HepG2 (cell line): ENCODE data around the gene C10orf71. TPM values are rescaled to one million over a fixed set of nuclear protein-coding genes. Genes with fewer than 3 reads are reported as not detected.

Source experiments
- ATAC-seq: fragments of 200-7000 bp; cut with Tn5 transposase; 3 replicates; pipeline ENCODE4 v1.9.1; 2020; ENCODE audit warnings: mild to moderate bottlenecking, moderate library complexity
- BruUV-seq: library from RNA; stranded (reverse); fragments of 400-500 nt; replicated peaks from 2 replicates; lab custom pipeline; 2021; lab: Mats Ljungman, UMichigan
- CTCF ChIA-PET: fragments of 300-600 bp; formaldehyde crosslinking; extraction: SDS; loops from one replicate; lab custom pipeline; 2021; ENCODE audit warnings: low total read pairs, inconsistent platforms, low intra/inter-chr PET ratio; lab: Yijun Ruan, JAX
- POLR2A ChIA-PET: fragments of 350-600 bp; sonication (Branson Sonifier 250); formaldehyde crosslinking; loops from one replicate; lab custom pipeline; 2020; ENCODE audit warnings: antibody characterized with exemption, inconsistent platforms; lab: Yijun Ruan, JAX
- DNase-seq: peaks from one replicate; pipeline ENCODE4 v3.0.0-alpha.2; 2015; ENCODE audit warnings: low spot score
- FAIRE-seq: peaks from 3 replicates; lab custom pipeline; 2011; peaks lifted over from hg19 to GRCh38; lab: Jason Lieb, UNC
- H2AFZ ChIP-seq: one replicate; pipeline ENCODE4 v1.6.1; 2011; ENCODE audit warnings: low read length, inconsistent platforms
- H3K27ac ChIP-seq: fragments of 300-600 bp; 3 replicates; pipeline ENCODE4 v1.8.0; 2011; ENCODE audit warnings: mixed run types, mild to moderate bottlenecking, mixed read lengths, low read length, inconsistent platforms; ENCODE audit not compliant: insufficient read depth; ENCODE audit errors: extremely low read length
- H3K27me3 ChIP-seq, 2 experiments: fragments of 200-600 bp in 1 of 2; 2 replicates in 1 of 2; 3 replicates in 1 of 2; pipeline versions ENCODE4 v1.6.0 to v1.8.0; 2011; ENCODE audit warnings: low read length in 2 of 2, mild to moderate bottlenecking in 2 of 2, moderate library complexity in 2 of 2, inconsistent platforms in 1 of 2; ENCODE audit not compliant: insufficient read depth in 2 of 2, control insufficient read depth in 1 of 2
- H3K36me3 ChIP-seq, 2 experiments: fragments of 200-600 bp in 1 of 2; replicated peaks in 1 of 2; 2 replicates in 1 of 2; 3 replicates in 1 of 2; pipeline versions ENCODE4 v1.5.1 to v1.8.0; 2011; ENCODE audit warnings: low read length in 2 of 2, inconsistent platforms in 1 of 2; ENCODE audit not compliant: insufficient read depth in 2 of 2, control insufficient read depth in 1 of 2
- H3K4me1 ChIP-seq: 2 replicates; pipeline ENCODE4 v1.5.1; 2012; ENCODE audit warnings: low read length, inconsistent platforms; ENCODE audit not compliant: insufficient read depth
- H3K4me2 ChIP-seq: 2 replicates; pipeline ENCODE4 v1.6.0; 2011; ENCODE audit warnings: low read depth, low read length, inconsistent platforms
- H3K4me3 ChIP-seq, 3 experiments: fragments of 200-600 bp in 1 of 3; sonication (generic), shearing (Covaris generic) in 1 of 3; replicated peaks in 1 of 3; 2 replicates each; pipeline ENCODE4 v1.5.1; 2011 to 2016; ENCODE audit warnings: low read length in 3 of 3, inconsistent platforms in 2 of 3, low read depth in 2 of 3, mild to moderate bottlenecking in 2 of 3, control low read depth in 1 of 3, mixed read lengths in 1 of 3; ENCODE audit not compliant: insufficient read depth in 1 of 3
- H3K79me2 ChIP-seq: one replicate; pipeline ENCODE4 v1.6.1; 2011; ENCODE audit warnings: low read length, inconsistent platforms; ENCODE audit not compliant: insufficient read depth
- H3K9ac ChIP-seq: 2 replicates; pipeline ENCODE4 v1.6.0; 2011; ENCODE audit warnings: mild to moderate bottlenecking, low read depth, low read length, inconsistent platforms; ENCODE audit not compliant: insufficient read depth
- H3K9me3 ChIP-seq: 2 replicates; pipeline ENCODE4 v1.5.1; 2012; ENCODE audit warnings: mild to moderate bottlenecking, low read length
- H4K20me1 ChIP-seq: 2 replicates; pipeline ENCODE4 v1.6.0; 2011; ENCODE audit warnings: inconsistent platforms, mild to moderate bottlenecking, low read length, moderate library complexity; ENCODE audit not compliant: insufficient read depth
- CBFB ChIP-seq: sonication (generic); formaldehyde crosslinking; IDR thresholded peaks from 2 replicates; pipeline ENCODE4 v1.4.0; 2020; ENCODE audit warnings: missing genetic modification reagents
- CREB1 ChIP-seq, 2 experiments: fragments of 450-650 bp in 1 of 2; IDR thresholded peaks; 2 replicates each; pipeline ENCODE4 v1.6.1; 2016 to 2017; ENCODE audit warnings: control low read depth in 1 of 2, mild to moderate bottlenecking in 1 of 2, missing compliant biosample characterization in 1 of 2, missing genetic modification characterization in 1 of 2
- ONECUT2 ChIP-seq: sonication (generic); formaldehyde crosslinking; IDR thresholded peaks from 2 replicates; pipeline ENCODE4 v1.4.0; 2020; ENCODE audit warnings: missing genetic modification reagents
- POLR2AphosphoS2 ChIP-seq: IDR thresholded peaks from 2 replicates; pipeline ENCODE4 v1.6.1; 2011; ENCODE audit warnings: low read depth, low read length, improper control_type of control experiment
- RBM22 ChIP-seq: fragments of 200-400 bp; formaldehyde crosslinking; optimal IDR thresholded peaks from 2 replicates; pipeline ENCODE3; 2017; ENCODE audit warnings: mild to moderate bottlenecking, low read length, moderate library complexity
- SOX13 ChIP-seq, 3 experiments: fragments of 450-650 bp in 1 of 3; sonication (generic) in 1 of 3; formaldehyde crosslinking in 1 of 3; IDR thresholded peaks in 2 of 3; conservative IDR thresholded peaks in 1 of 3; 2 replicates each; pipeline versions ENCODE4 v1.5.0 to v1.6.1; 2016 to 2020; ENCODE audit warnings: antibody characterized with exemption in 1 of 3, mild to moderate bottlenecking in 1 of 3, missing compliant biosample characterization in 1 of 3, missing genetic modification reagents in 1 of 3, moderate library complexity in 1 of 3
- TAF15 ChIP-seq: fragments of 200-400 bp; formaldehyde crosslinking; IDR thresholded peaks from one replicate; pipeline ENCODE4 v1.6.1; 2018; ENCODE audit warnings: mild to moderate bottlenecking, low read depth, low read length; ENCODE audit not compliant: poor library complexity, severe bottlenecking
- TCF7L2 ChIP-seq: IDR thresholded peaks from 2 replicates; pipeline ENCODE4 v1.6.1; 2011; ENCODE audit warnings: mild to moderate bottlenecking, low read depth, low read length, moderate library complexity
- TGIF2 ChIP-seq: IDR thresholded peaks from 2 replicates; pipeline ENCODE4 v1.6.1; 2016; ENCODE audit warnings: control low read depth, missing compliant biosample characterization
- ZEB1 ChIP-seq: IDR thresholded peaks from 2 replicates; pipeline ENCODE4 v1.6.1; 2012; ENCODE audit warnings: mild to moderate bottlenecking, low read depth, inconsistent platforms; ENCODE audit not compliant: insufficient replicate concordance
- WGBS: methylation state at CpG from one replicate; pipeline ENCODE4 v1.1.6; 2017; ENCODE audit warnings: low lambda C conversion rate; 5-methylcytosine and 5-hydroxymethylcytosine counted together
- in situ Hi-C: cut with HindIII; loops from 2 replicates; pipeline ENCODE4 v1.10.0; 2017; ENCODE audit warnings: low pct_unique_long_range_greater_than_20kb; ENCODE audit not compliant: extremely low pct_ligation_motif_present
- intact Hi-C: fragments of 100-400 bp; cut with micrococcal nuclease; formaldehyde crosslinking; loops from one replicate; pipeline ENCODE4 v1.10.0; 2022; ENCODE audit not compliant: unreplicated experiment
- polyA plus RNA-seq, 8 experiments: library from polyadenylated mRNA; depleted of rRNA in 3 of 8; stranded (reverse) in 7 of 8; unstranded in 1 of 8; fragments of >200 nt; fragmentation: Illumina TruSeq in 4 of 8; extraction: Trizol in 4 of 8; gene quantifications; 2 replicates each; pipeline versions ENCODE4 v1.2.1 to v1.2.3, GENCODE V29; 2011 to 2016; ENCODE audit warnings: low read depth in 4 of 8, missing spikeins in 1 of 8, mixed read lengths in 1 of 8; ENCODE audit not compliant: insufficient read depth in 1 of 8
- total RNA-seq, 5 experiments: library from RNA; depleted of rRNA; stranded (reverse); fragments of >200 nt; fragmentation: Illumina TruSeq; extraction: Trizol; gene quantifications; 2 replicates each; pipeline ENCODE4 v1.2.3, GENCODE V29; 2016; ENCODE audit warnings: low read depth in 1 of 5
- TF ChIP-seq, protein P1 (sequence below): sonication (generic); formaldehyde crosslinking; IDR thresholded peaks from 2 replicates; pipeline ENCODE4 v1.5.0; 2020; ENCODE audit warnings: mild to moderate bottlenecking, missing genetic modification reagents, borderline replicate concordance
- TF ChIP-seq, protein P2 (sequence below): sonication (generic); formaldehyde crosslinking; IDR thresholded peaks from 2 replicates; pipeline ENCODE4 v1.4.0; 2020; ENCODE audit warnings: missing genetic modification reagents
- TF ChIP-seq, protein P3 (sequence below): sonication (generic); formaldehyde crosslinking; IDR thresholded peaks from 2 replicates; pipeline ENCODE4 v1.9.0; 2021; ENCODE audit warnings: missing genetic modification reagents, mild to moderate bottlenecking, borderline replicate concordance

Gene C10orf71
- total and polyA plus RNA-seq, 2 of the 13 experiments (the other 11 are each of a cell fraction or from before 2014, with no cell fraction given): not detected

DNA sequence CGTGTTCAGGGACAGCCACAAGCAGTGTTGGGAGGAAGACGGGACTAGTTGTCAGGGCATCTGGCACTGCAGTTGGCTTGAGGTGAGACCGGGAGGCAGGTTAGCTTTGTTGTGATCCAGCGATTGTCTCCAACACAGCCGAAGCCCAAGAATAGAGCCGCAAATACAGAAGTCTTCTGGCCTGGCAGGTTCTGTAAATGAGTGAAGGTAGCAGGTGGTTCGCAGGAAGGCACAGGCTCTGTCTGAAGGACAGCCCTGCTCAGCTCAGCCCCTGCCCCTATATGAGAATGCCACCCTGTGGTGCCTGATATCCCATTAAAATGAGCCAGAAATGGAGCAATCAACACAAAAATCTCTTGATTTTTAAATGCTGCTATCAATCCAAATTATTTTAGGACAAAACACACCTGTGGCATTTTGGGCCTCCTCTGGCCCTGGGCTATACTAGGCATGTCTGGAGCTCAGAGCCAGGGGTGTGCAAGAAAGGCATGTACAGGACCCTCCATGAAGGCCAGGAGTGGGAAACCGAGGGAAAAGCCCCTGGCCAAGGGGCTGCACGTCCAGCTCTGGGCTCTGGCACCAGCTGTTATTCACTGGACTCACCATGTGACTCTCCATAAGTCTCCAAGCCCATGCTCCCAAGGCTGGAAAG is 11.2 kb upstream of the C10orf71 start:
- no peaks in the 10 kb centered on the region for H3K36me3 ChIP-seq
- 28% methylated on average over 8 of the region's 9 CpGs for WGBS
- POLR2A ChIA-PET: no interaction called here
- no peaks in the 10 kb centered on the region for H3K79me2 ChIP-seq
- H3K4me2 ChIP-seq: no peak overlapping the region
- H3K4me1 ChIP-seq: no peaks in the 10 kb centered on the region
- ATAC-seq (no peak), FAIRE-seq (no peak), DNase-seq (no peak)
- H3K27ac ChIP-seq: no peak overlapping the region
- intact Hi-C loops: no loop called here
- no TSS peak for BruUV-seq
- H3K27me3 ChIP-seq: peaks cover 0 to 19% of the 10 kb centered on the region in 2 experiments; a peak in 3 of 5 replicates
- in situ Hi-C loops: no loop called here
- H2AFZ ChIP-seq: no peak overlapping the region
- H4K20me1 ChIP-seq: no peaks in the 10 kb centered on the region
- no peaks in the 10 kb centered on the region for H3K9me3 ChIP-seq
- H3K4me3 ChIP-seq: no peak overlapping the region
- H3K9ac ChIP-seq: no peak overlapping the region
- CTCF ChIA-PET: no interaction called here
- TF ChIP-seq ZEB1 (no peak), ONECUT2 (CRISPR knock-in tag) (no peak), TAF15 (no peak), TCF7L2 (no peak), POLR2AphosphoS2 (no peak), RBM22 (no peak), CBFB (no peak), SOX13 (IDR thresholded peaks at IDR 0.05) (no peak), SOX13 (CRISPR knock-in tag; conservative IDR thresholded peaks at IDR 0.05 in 1 of 2, IDR thresholded peaks at IDR 0.05 in 1 of 2) (no peak), TGIF2 (CRISPR knock-in tag) (no peak), CREB1 (IDR thresholded peaks at IDR 0.05) (no peak), CREB1 (CRISPR knock-in tag; IDR thresholded peaks at IDR 0.05) (no peak)
- TF ChIP-seq, protein P1, sequence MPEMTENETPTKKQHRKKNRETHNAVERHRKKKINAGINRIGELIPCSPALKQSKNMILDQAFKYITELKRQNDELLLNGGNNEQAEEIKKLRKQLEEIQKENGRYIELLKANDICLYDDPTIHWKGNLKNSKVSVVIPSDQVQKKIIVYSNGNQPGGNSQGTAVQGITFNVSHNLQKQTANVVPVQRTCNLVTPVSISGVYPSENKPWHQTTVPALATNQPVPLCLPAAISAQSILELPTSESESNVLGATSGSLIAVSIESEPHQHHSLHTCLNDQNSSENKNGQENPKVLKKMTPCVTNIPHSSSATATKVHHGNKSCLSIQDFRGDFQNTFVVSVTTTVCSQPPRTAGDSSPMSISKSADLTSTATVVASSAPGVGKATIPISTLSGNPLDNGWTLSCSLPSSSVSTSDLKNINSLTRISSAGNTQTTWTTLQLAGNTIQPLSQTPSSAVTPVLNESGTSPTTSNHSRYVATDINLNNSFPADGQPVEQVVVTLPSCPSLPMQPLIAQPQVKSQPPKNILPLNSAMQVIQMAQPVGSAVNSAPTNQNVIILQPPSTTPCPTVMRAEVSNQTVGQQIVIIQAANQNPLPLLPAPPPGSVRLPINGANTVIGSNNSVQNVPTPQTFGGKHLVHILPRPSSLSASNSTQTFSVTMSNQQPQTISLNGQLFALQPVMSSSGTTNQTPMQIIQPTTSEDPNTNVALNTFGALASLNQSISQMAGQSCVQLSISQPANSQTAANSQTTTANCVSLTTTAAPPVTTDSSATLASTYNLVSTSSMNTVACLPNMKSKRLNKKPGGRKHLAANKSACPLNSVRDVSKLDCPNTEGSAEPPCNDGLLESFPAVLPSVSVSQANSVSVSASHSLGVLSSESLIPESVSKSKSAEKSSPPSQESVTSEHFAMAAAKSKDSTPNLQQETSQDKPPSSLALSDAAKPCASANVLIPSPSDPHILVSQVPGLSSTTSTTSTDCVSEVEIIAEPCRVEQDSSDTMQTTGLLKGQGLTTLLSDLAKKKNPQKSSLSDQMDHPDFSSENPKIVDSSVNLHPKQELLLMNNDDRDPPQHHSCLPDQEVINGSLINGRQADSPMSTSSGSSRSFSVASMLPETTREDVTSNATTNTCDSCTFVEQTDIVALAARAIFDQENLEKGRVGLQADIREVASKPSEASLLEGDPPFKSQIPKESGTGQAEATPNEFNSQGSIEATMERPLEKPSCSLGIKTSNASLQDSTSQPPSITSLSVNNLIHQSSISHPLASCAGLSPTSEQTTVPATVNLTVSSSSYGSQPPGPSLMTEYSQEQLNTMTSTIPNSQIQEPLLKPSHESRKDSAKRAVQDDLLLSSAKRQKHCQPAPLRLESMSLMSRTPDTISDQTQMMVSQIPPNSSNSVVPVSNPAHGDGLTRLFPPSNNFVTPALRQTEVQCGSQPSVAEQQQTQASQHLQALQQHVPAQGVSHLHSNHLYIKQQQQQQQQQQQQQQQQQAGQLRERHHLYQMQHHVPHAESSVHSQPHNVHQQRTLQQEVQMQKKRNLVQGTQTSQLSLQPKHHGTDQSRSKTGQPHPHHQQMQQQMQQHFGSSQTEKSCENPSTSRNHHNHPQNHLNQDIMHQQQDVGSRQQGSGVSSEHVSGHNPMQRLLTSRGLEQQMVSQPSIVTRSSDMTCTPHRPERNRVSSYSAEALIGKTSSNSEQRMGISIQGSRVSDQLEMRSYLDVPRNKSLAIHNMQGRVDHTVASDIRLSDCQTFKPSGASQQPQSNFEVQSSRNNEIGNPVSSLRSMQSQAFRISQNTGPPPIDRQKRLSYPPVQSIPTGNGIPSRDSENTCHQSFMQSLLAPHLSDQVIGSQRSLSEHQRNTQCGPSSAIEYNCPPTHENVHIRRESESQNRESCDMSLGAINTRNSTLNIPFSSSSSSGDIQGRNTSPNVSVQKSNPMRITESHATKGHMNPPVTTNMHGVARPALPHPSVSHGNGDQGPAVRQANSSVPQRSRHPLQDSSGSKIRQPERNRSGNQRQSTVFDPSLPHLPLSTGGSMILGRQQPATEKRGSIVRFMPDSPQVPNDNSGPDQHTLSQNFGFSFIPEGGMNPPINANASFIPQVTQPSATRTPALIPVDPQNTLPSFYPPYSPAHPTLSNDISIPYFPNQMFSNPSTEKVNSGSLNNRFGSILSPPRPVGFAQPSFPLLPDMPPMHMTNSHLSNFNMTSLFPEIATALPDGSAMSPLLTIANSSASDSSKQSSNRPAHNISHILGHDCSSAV (CRISPR knock-in tag): no peak
- TF ChIP-seq, protein P2, sequence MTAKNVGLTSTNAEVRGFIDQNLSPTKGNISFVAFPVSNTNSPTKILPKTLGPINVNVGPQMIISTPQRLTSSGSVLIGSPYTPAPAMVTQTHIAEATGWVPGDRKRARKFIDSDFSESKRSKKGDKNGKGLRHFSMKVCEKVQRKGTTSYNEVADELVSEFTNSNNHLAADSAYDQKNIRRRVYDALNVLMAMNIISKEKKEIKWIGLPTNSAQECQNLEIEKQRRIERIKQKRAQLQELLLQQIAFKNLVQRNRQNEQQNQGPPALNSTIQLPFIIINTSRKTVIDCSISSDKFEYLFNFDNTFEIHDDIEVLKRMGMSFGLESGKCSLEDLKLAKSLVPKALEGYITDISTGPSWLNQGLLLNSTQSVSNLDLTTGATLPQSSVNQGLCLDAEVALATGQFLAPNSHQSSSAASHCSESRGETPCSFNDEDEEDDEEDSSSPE (CRISPR knock-in tag): no peak
- TF ChIP-seq, protein P3, sequence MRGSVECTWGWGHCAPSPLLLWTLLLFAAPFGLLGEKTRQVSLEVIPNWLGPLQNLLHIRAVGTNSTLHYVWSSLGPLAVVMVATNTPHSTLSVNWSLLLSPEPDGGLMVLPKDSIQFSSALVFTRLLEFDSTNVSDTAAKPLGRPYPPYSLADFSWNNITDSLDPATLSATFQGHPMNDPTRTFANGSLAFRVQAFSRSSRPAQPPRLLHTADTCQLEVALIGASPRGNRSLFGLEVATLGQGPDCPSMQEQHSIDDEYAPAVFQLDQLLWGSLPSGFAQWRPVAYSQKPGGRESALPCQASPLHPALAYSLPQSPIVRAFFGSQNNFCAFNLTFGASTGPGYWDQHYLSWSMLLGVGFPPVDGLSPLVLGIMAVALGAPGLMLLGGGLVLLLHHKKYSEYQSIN: no peak
